HG02973 (cell line): ENCODE measurements around the gene EPC1.

ENCODE experiments used
- ATAC-seq: cut with Tn5 transposase; IDR thresholded peaks from one replicate; pipeline ENCODE4 v1.9.1; 2021; ENCODE audit warnings: moderate library complexity; ENCODE audit not compliant: unreplicated experiment

Gene EPC1

DNA sequence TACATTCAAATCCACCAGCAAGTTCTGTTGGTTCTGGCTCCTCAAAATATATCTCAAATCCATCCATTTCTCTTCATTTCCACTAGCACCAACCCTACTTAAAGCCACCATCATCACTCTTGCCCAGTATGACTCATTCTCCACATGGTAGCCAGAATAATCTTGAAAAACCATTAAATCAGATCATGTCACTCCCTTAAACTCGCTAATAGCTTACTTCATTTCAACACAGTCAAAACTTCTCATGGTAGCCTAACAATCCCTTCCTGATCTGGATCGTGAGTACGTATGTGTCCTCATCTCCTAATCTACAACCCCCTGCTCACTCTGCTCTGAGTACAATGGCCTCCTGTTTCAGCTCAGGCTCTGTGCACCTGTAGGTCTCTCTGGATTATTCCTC lies 8.7 kb downstream of the EPC1 start:
- ATAC-seq, result no peak

DNA sequence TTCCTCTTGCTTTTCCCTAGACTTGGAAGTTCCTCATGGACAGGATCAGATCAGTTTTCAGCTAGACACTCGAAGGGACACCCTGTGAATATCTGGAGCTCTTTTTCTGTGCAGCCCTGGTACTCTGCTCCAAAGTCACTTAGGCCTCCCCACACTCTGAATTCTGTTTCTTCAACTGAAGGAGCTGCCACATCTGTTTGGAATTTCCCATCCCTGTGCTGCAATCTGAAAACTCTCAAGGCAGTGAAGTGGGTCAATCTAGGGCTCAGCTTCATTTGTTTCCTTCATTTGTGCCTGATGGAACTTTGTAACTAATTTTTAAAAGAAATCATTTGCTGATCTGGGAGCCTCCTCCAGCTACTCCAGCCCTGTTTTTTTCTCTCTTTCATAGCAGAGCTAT lies 9.6 kb downstream of the EPC1 start:
- no peak for ATAC-seq

DNA sequence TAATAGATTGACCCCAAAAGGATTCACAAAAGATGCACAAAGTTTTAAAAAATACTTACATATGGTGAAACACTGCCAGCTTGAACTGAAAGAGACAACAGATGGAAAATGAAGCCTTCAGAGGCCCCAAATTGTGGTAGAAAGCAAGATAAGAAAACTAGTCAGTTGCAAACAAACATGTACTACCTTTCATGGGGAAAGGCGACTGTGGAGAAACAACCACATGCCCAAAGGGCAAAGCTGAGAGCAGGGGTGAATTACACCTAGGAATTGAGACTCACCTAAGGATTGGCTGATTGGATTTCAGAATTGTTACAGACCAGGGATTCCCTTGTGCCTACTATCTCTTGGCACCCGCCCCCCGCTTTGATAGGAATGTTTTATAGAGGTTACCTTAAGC lies 13.1 kb downstream of the EPC1 start:
- ATAC-seq, result no peak

DNA sequence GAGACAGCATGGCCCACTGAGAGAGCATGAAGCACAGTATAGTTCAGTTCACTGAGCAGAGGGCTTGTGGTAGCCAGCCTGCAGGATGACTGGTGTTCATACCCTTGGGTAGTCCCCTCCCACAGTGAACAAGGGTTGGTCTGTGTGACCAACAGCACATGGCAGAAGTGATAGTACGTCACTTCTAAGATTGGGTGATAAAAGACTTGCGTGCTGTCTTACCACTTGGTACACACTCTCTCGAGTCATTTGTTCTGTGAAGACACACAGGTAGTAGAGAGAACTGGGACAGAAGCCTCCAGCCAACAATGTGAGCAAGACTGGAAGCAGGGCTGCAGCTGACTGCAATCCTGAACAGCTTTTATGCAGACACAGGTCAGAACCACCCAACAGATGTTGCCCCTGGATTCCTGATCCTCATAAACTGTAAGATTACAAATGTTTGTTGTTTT lies 14.6 kb downstream of the EPC1 start:
- ATAC-seq, result peak; percentile 95

DNA sequence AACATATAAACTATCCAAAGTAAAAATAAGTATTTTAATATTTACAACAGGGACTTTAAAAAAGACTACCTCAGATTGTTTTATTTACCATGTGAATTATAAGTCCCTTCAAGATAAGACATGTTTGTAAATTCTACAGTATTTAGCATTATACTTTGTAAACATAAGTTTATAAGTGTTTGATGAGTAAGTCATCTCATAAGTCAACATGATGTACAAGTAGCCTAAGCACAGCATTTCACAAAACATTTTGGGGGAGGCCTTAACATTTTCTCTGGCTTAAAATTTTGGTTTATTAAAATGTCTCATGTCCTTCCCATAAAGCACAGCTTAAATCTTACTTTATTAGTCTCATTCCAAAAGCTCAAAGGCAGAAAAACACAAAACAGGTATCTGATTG lies 15.4 kb downstream of the EPC1 start:
- ATAC-seq, result no peak

DNA sequence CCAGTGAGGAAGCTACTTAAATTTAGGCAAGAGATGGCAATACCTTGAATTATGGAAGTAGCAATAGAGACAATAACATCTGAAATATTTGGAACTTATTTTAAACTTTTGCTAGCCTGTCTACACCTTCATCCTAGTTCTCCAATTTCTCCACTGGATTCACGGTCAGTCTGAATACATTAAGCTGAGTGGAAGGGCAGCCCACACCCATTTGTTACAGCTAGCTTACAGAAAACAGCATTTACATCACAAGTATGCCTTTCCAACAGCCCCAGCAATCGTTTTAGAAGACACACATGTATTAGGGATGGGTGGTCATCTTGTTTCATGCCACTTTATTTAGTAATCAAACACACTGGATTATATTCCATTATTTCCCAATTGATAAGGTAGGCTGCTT lies 16.7 kb downstream of the EPC1 start:
- no peak for ATAC-seq

DNA sequence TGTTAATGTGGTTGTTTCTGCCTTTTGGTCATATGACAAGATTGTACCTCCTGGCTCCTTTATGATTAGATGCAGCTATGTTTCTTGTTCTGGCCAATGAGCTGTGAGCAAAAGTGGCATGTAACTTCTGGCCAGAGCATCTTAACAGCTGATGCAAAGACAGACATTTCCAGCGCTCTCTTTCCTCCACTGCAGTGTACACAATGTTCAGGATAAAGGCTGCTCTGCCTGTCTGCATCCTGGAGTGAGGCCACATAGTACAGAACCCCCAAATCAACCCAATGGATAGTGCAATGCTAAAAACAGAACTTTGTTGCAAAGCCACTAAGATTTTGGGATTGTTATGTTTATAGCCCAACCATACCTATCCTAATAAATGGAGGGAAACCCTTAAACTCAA lies 17.9 kb downstream of the EPC1 start:
- no peak for ATAC-seq

DNA sequence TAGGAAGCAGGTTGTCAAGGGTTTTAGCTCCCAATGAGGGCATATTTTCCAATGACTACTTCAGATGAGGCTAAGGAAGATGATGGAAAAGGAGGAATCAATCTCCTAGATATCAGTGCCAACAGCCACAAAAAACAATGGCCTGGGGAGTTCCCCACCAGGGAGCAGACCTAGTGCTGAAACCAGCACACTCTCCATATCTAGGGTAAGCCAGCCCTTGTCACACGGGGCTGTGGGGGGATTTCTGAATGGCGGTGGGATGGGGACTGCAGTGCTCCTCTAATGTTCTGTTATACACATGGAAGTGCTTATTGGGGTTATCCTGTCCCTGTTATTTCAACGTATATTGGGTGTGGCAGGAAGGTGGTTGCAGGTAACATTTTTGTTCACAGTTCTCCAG lies 18.5 kb downstream of the EPC1 start:
- ATAC-seq, result no peak

DNA sequence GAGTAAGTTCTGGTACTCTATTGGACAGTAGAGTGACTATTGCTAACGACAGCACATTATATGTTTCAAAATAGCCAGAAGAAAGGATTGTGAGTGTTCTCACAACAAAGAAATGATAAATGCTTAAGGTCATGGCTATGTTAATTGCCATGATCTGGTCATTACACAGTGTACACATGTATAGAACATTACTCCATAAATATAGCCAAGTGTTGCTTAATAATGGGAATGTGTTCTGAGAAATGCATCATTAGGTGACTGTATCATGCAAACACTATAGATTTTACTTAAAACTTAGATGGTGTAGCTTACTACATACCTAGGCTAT lies 19.6 kb downstream of the EPC1 start:
- ATAC-seq, result no peak

DNA sequence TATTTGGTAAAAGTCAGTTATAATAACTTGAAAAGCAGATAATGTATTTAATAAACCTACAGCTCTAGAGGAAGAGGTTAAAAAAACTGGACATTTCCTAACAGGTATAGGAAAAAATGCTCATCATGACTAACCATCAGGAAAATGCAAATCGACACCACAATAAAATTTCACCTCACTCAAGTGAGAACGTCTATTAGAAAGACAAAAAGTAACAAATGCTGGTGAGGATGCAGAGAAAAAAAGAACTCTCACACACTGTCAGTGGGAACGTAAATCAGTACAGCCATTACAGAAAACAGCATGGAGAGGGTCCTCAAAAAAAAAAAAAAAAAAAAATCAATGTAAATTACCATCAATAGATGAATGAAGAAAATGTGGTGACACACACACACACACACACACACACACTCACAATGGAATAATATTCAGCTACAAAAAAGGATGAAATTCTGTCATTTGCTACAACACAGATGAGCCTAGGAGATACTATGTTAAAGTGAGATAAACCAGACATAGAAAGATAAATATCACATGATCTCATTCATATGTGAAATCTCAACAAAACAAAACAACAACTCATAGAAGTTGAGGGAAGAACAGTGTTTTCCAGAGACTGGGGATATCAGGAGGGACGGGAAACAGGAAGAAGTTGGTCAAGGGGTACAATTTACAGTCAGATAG lies 20.1 kb downstream of the EPC1 start:
- no peak for ATAC-seq

DNA sequence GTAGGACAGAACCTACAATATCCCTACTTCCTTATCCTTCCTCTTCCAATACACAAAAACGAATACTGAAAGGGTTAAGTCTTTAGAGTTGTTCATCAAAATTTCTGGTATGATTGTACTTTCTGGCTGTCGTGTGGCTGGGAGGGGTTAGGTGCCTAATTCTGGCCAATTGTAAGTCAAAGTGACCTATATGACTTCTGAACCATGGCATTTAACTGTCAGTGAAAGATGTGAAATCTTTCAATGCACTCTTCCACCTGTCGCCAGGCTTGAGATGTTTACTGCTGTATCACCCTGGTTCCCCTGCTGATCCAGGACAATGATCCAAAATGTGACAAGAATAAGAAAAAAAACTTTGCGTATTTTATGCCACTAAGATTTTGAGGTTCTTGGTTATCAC lies 20.8 kb downstream of the EPC1 start:
- ATAC-seq, result peak; percentile 49

DNA sequence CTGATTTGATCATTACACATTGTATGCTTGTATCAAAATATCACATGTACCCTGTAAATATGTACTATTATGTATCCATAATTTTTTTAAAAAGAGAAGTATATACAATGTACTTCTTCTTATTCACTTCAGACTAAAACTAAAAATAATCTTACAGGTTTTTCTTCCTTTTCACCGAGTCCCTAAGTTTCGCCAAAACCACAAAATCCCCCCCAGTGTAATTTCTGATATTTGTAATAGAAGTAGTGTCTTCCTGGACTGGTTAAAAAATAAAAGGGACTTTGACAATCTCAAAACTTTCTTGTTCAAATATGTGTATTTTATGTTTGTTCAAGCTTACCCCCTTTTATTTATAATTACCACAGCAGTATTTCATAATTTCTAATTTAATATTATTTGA lies 23.9 kb downstream of the EPC1 start:
- ATAC-seq, result no peak

DNA sequence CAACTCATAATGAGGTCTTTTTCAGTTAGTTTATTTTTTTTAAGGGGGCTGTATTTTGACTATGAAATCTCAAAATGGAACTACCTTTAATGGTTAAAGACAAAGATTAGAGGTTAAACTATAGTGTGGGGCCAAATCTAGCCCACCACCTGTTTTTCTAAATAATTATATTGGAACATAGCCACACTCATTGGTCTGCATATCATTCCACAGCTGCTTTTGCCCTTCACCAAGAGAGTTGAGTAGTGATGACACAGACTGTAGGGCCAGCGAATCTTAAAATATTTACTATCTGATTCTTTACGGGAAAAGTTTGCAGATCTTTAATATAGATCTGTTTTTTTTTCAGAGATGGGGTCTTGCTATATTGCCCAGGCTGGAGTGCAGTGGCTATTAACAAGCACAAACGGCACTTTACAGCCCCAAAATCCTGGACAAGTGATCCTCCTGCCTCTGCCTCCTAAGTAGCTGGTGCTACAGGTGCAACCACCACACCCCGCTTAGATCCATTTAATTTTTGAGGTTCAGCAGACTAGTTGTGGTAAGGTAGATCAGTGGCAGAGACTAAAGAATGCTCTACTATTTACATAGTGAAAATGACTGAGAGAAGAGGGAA lies 25.8 kb downstream of the EPC1 start:
- no peak for ATAC-seq

DNA sequence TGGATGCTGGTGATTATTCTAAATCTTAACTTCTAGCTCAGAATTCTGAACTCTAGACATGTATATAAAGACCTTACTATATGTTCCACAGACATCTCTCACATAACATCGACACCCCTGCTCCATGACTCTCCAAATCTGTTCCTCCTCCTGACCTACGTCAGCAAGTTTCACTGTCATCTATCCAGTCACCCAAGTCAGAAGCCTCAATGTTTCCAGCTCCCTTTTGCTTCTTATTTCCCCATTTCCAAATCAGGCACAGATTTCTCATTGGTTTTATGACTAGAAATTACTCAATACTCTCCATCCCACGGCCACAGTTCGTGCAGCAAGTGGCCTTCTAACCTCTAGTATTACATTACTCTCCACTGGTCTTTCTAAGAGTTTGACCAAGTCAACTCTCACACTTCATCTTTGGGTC lies 28.5 kb downstream of the EPC1 start:
- peak; percentile 46 for ATAC-seq

DNA sequence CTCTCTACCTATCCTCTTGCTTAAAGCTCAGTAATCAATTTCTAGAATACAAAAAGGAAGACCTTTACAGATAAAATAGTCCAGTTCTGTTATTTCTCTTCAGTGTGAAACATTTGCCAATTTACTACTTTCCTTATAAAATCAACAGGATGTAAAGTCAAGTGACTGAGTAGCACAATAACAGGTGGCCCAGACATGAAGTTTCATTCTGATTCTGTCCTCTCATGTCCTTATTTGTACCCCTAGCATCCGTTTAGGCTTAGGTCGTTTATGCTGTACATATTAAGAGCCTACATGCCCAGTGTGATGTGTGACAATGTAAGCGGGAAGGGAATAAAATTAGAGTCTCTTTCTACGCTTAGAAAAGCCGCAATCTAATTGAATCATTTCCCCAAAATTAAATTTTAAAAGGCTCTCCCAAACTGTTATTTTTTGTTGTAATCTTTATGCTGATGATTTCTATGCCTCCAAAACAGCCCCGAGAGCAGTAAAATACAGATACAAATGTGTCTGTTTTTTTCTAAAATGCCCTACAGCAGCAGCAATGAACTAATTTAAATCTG lies 29.1 kb downstream of the EPC1 start:
- peak; percentile 95 for ATAC-seq

DNA sequence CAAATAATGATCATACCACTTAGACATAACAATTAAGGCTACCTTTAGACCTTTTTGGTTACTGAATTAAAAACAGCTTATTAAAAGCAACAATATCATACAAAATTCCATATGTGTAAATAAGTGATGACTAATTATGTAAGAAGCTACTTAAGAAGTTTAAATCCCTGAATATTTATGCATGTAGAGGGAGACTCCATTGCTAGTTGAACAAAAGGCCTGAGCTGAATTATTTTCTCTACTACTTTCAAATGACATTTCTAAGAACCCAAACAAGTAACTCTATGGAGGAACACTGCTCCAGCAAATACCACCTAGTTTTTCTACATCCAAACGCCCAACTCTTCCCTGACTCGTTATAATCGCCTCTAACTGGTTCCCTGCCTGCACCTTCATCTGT lies 31.5 kb downstream of the EPC1 start:
- no peak for ATAC-seq

DNA sequence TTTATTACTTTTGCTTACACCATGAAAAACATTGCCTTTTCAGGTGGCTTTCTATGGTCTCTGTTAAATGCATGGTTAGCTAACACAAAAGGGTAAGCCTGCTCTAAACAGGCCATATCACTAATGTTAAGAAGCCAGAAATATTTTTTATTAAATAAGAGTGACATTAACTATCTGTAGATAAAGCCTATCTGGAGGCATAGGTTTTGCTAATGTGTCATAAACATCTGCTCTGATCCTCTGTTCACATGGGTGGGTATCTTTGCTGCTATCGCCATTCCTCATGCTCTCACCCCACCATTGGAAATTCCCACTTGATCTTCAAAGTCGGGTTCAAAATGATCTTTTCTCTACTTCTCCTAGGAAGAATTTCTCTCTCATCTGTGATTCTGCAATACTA lies 32.4 kb downstream of the EPC1 start:
- no peak for ATAC-seq

DNA sequence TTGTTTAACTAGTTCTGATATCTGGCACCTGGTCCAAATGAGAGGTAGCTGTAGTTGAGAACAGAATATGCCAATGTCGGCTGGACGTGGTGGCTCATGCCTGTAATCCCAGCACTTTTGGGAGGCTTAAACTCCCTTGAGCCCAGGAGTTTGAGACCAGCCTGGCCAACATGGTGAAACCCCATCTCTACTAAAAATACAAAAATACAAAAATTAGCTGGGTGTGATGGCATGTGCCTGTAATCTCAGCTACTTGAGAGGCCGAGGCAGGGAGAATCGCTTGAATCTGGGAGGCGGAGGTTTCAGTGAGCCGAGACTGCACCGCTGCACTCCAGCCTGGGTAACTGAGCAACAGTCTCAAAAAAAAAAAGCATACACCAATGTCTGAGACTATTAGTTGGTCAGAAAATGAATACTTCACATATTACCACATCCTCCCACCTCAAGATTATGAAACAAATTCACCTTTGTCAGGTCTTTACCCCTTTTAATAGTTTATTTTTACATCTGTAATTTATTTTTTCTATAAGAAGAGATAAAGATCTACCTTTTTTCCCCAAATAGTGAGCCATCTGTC lies 38.8 kb downstream of the EPC1 start:
- ATAC-seq, result no peak

DNA sequence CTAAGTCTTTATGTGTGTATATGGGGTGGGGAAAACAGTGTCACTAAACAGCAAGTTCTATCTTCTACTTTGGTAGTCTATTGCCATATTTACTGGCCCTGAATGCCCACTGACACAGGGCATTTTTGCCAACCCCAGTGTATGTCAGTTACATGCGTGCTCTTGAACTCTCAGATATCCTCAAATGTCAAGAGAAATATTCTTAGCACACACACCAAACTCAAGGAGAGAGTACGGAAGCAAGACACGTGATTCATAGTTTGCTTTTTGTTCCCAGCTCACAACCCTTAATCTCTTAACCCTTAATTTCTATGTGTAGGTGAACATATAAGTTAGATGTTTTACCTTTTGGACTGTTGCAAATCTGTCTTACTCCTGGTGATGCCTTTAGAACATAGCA lies 39.3 kb downstream of the EPC1 start:
- ATAC-seq, result no peak

DNA sequence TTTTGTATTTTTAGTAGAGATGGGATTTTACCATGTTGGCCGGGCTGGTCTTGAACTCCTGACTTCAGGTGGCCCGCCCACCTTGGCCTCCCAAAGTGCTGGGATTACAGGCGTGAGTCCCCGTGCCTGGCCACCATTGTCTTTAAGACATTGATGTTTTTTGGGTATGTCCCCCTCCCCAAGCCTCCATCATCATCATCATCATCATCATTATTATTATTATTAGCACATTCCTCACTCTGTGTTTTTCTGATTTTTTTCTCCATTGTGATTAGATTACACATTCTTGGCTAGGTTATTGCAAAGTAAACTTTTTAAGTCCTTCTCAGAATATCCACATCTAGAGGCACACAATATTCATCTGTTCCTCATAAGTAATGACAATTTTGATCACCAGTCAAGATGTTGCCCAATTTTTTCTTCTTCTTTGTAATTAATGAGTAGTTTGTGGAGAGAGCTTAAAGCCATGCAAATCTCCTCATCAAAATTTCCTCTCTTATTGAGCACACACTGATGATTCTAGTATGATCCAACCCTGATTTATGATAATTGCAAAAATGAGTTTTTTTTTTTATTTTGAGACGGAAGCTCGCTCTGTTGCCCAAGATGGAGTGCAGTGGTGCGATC lies 47.5 kb downstream of the EPC1 start:
- no peak for ATAC-seq

DNA sequence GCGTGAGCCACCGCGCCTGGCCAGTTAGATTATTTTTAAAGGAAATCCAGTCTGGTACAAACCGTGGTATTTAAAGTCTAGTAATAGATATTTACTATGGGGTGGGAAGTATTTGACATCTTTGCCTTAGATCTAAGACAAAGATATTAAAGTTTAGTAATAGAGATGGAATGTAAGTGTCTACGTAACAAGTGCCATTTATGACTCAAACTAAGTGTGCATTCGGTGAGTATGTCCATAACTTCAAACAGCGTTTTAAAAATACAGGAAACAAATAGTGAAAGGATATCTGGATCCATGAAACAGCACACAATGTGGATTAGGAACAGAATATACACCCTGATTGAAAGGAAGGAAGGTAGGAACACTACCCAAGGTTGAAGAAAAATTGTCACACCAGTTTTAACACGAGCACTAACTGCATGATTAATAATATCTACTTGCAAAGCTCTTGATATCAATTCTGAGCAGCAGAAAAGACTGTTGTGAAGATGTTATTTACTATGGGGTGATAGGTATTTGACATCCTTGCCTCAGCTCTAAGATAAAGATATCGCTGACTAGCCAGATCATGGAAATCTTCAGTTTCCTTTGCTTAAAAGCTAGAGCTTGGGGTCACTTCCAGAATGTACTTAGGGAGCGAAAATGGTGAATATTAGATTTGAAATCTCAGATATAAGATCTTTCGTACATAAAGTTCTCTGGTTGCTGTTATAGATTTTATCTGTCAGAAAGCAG lies 48.7 kb downstream of the EPC1 start:
- no peak for ATAC-seq
